ACC112 (cell line): ENCODE data around the gene BROX.

Source experiments
- H2AFZ ChIP-seq: fragments of 200-600 bp; sonication (generic); one replicate; pipeline ENCODE4 v1.6.0; 2017; ENCODE audit warnings: antibody characterized with exemption, low read length; ENCODE audit not compliant: unreplicated experiment
- H3K27ac ChIP-seq: fragments of 200-600 bp; sonication (generic); 2 replicates; pipeline ENCODE4 v1.5.1; 2014; ENCODE audit warnings: low read depth, mild to moderate bottlenecking, antibody characterized with exemption, low read length, moderate library complexity
- H3K27me3 ChIP-seq: fragments of 200-600 bp; sonication (generic); 2 replicates; pipeline ENCODE4 v1.6.1; 2014; ENCODE audit warnings: mild to moderate bottlenecking, antibody characterized with exemption, low read length, moderate library complexity, mixed read lengths; ENCODE audit not compliant: insufficient read depth
- H3K36me3 ChIP-seq: fragments of 200-600 bp; sonication (generic); 2 replicates; pipeline ENCODE4 v1.6.1; 2016; ENCODE audit warnings: mild to moderate bottlenecking, antibody characterized with exemption, low read length, moderate library complexity, mixed read lengths; ENCODE audit not compliant: insufficient read depth
- H3K4me1 ChIP-seq: fragments of 200-600 bp; sonication (generic); one replicate; pipeline ENCODE4 v1.6.1; 2016; ENCODE audit warnings: low read length, mixed read lengths; ENCODE audit not compliant: insufficient read depth, unreplicated experiment, control insufficient read depth
- H3K4me3 ChIP-seq: fragments of 200-600 bp; sonication (generic); 2 replicates; pipeline ENCODE4 v1.5.1; 2014; ENCODE audit warnings: mild to moderate bottlenecking, low read depth, low read length
- H3K79me2 ChIP-seq: fragments of 200-600 bp; sonication (generic); one replicate; pipeline ENCODE4 v1.6.0; 2016; ENCODE audit warnings: low read length; ENCODE audit not compliant: control insufficient read depth, unreplicated experiment, insufficient read depth

The BROX gene

DNA sequence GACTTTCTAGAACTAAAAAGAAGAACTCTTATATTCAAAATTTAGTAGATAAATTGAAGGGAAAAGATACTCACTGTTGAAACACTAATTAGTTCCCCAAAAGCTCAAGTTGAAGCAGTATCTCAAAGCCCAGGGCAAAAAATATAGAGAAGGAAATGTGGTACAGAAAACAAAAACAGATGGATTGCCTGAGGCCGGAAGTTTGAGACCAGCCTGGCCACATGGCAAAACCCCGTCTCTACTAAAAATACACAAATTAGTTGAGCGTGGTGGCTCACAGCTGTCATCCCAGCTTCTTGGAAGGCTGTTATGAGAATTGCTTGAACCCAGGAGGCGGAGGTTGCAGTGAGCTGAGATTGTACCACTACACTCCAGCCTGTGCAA lies 60.6 kb downstream of the BROX start:
- peaks cover 20% of the 10 kb centered on the region for H3K4me1 ChIP-seq
- no peak overlapping the region for H3K4me3 ChIP-seq
- H3K27ac ChIP-seq, result no peak overlapping the region
- H2AFZ ChIP-seq, result no peak overlapping the region
- no peaks in the 10 kb centered on the region for H3K79me2 ChIP-seq
- no peaks in the 10 kb centered on the region for H3K27me3 ChIP-seq
- H3K36me3 ChIP-seq, result no peaks in the 10 kb centered on the region

DNA sequence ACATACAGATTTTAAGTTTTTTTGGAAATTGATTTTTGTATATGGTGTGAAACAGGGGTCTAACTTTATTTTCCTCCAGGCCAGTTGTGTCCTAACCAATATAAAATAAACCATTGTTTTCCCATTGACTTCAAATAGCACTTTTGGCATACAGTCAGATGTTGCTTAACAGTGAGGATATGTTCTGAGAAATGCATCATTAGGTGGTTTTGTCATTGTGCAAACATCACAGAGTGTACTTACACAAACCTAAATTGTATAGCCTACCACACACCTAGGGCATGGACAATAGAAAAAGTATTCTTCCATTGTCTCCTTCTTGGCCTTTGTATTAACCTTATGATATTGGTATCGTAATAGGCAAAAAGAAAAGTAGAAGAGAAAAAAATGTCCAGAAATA lies 65.1 kb downstream of the BROX start:
- Histone ChIP-seq H3K27ac (peak overlapping the region; percentile 69), H2AFZ (no peak overlapping the region), H3K79me2 (no peaks in the 10 kb centered on the region), H3K36me3 (no peaks in the 10 kb centered on the region), H3K27me3 (no peaks in the 10 kb centered on the region), H3K4me3 (no peak overlapping the region), H3K4me1 (peaks cover 13% of the 10 kb centered on the region)

DNA sequence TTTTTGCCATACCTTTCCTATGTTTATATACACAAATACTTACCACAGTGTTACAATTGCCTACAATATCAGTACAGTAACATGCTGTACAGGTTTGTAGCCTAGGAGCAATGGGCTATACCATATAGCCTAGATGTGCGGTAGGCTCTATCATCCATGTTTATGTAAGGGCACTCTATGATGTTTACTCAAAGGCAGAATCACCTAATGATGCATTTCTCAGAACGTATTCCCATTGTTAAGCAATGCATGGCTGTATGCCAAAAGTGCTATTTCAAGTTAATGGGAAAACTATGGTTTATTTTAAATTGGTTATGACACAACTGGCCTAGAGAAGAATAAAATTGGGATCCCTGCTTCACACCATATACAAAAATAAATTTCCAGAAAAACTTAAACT lies 65.6 kb downstream of the BROX start:
- H3K27me3 ChIP-seq, result 0 out of 2 replicates have a peak, but pooled peaks cover under 1% of the 10 kb centered on the region
- H2AFZ ChIP-seq, result no peak overlapping the region
- no peaks in the 10 kb centered on the region for H3K79me2 ChIP-seq
- no peak overlapping the region for H3K4me3 ChIP-seq
- H3K36me3 ChIP-seq, result no peaks in the 10 kb centered on the region
- peak overlapping the region; percentile 69 for H3K27ac ChIP-seq
- H3K4me1 ChIP-seq, result peaks cover 13% of the 10 kb centered on the region

DNA sequence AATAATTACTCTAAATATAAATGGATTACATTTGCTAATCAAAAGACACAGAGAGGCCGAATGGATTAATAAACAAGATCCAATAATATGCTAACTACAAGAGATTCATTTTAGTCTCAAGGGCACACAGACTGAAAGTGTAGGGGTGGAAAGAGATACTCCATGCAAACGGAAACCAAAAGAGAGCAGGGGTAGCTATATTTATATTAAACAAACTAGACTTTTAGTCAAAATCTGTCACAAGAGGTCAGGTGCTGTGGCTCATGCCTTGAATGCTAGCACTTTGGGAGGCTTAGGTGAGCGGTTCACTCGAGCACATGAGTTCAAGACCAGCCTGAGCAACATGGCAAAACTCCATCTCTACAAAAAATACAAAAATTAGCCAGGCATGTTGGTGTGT lies 68.9 kb downstream of the BROX start:
- Histone ChIP-seq H3K27ac (no peak overlapping the region), H3K79me2 (no peaks in the 10 kb centered on the region), H3K27me3 (0 out of 2 replicates have a peak, but pooled peaks cover 3% of the 10 kb centered on the region), H2AFZ (no peak overlapping the region), H3K36me3 (no peaks in the 10 kb centered on the region), H3K4me1 (peaks cover 35% of the 10 kb centered on the region), H3K4me3 (no peak overlapping the region)

DNA sequence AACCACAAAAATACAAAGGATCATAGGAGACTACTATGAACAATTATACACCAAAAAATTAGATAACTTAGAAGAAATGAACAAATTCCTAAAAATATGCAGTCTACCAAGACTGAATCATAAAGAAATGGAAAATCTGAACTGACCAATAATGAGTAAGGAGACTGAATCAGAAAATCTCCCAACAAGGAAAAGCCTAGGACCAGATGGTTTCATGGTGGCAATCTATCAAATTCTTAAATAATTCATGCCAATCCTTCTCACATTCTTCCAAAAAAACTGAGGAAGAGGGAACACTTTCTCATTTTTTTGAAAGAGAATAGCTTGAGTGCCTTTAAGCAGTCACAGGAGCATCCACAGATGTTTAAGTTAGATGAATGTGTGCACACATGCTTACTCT lies 70.7 kb downstream of the BROX start:
- Histone ChIP-seq H3K79me2 (no peaks in the 10 kb centered on the region), H3K4me3 (no peak overlapping the region), H2AFZ (no peak overlapping the region), H3K4me1 (peaks cover 24% of the 10 kb centered on the region), H3K27me3 (0 out of 2 replicates have a peak, but pooled peaks cover 3% of the 10 kb centered on the region), H3K27ac (no peak overlapping the region), H3K36me3 (no peaks in the 10 kb centered on the region)

DNA sequence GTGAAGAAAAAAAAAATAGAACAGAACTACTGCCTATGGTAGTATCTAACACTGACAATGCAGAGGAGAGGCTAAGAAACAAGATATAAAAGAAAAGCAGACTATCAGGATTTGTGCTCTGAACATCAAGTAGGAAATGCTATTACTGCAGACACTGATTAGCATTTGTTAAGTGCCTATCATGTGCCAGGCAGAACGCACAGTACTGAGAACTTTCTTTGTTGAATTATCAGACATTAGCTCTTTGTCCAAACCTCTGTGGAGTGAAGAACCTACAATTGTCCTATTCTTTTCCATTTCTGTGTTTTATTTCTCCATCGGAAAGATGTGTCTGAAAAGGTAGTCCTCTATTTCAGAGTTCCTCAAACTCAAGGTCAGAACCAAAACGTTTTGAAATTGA lies 72.0 kb downstream of the BROX start:
- Histone ChIP-seq H3K4me1 (peaks cover 22% of the 10 kb centered on the region), H2AFZ (no peak overlapping the region), H3K36me3 (no peaks in the 10 kb centered on the region), H3K79me2 (no peaks in the 10 kb centered on the region), H3K27me3 (0 out of 2 replicates have a peak, but pooled peaks cover 3% of the 10 kb centered on the region), H3K4me3 (no peak overlapping the region), H3K27ac (no peak overlapping the region)
